HS-27A (cell line): ENCODE measurements around the gene NPPA.

Source experiments
- DNase-seq: peaks from one replicate; pipeline ENCODE4 v3.0.0-alpha.2; 2012; ENCODE audit warnings: low read depth, missing footprints

Gene NPPA

DNA sequence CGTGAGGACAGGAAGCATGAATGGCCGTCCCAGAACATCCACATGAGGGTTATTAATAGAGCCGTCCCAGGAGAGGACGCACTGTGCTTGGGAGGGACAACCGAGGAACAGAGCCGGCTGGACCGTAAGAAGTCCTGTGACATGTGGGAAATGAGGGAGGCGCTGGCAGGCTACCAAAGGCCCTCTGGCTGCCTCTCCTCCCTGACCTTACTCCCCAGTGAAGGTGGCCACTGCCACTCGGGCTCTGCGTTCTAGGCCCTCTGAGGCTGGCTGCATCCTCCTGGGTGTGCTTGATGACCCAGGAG is 26.6 kb upstream of the NPPA start:
- DNase-seq: no peak

DNA sequence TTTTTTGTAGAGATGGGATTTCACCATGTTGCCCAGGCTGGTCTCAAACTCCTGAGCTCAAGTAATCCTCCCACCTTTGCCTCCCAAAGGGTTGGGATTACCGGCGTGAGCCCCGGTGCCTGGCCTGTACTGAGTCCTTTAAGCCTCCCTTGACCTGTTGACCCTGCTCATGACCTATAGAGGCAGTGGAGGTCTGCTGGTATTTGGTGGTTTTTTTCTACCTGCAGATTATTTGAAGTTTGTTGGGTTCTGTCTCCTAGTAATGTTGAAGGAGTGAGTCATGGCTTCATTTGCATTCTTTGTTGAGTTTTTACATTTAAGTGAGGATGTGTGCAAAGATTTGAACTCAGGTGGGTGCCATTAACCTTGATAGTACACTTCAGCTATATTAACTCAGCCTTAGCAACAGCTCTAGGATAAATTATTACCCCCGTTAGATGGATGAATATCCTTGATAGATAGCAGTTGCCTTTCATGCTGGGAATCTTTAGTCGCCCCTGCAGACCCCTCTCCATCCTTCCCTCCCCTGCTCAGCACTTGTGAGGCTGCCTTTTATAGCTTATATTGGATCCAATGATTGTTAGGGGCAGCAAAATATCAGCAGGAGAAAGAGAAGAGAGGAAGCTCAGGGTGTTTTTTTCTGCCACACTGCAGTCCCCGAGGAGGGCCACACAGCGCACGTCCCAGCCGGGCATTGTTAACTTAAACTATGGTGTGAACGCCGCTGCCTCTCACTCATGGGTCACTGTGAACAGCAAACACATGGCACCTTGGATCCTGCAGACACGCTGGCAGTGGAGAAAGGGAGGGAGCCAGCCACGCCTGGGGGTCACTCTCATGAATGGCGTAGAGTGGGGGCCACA is 26.0 kb upstream of the NPPA start:
- DNase-seq: no peak

DNA sequence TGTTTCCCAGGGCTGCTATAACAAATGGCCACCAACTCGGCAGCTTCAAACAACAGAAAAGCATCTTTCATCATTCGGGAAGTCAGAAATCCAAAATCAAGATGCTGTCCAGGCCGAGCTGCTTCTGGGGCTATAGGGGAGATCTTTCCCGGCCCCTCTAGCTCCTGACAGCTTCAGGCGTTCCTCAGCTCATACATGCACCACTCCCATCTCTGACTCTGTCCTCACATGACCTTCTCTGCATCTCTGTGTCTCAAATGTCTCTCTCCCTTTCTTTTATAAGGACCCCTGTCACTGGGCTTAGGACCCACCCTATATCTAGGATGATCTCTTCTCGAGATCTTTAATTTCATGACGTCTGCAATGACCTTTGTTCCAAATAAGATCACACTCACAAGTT is 25.0 kb upstream of the NPPA start:
- DNase-seq: no peak

DNA sequence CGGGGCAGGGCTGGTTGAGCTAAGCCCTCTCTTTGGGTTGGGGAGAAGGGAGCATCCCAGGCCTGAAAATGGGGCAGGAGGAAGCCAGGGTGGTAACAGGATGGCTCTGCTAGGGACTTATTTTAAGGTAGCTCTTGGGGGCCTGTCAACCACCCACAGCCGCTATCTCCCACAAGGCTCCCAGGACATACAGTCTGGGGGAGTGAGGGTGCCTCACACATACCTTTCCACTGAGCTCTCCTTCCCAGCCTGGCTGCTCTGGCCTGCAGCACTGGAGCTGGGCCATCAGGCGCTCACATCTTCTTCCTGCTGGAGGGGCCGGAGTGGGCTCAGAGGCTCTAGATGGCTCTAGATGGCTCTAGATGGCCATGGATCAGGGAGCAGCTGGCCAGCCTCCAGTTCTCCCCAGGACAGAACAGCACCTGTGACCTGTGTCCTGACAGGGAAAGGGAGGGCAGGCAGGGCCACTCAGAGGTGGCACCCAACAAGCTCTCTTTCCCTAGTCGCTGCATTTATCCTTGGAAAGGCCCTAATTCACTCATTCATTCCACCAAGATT is 22.1 kb upstream of the NPPA start:
- no peak for DNase-seq

DNA sequence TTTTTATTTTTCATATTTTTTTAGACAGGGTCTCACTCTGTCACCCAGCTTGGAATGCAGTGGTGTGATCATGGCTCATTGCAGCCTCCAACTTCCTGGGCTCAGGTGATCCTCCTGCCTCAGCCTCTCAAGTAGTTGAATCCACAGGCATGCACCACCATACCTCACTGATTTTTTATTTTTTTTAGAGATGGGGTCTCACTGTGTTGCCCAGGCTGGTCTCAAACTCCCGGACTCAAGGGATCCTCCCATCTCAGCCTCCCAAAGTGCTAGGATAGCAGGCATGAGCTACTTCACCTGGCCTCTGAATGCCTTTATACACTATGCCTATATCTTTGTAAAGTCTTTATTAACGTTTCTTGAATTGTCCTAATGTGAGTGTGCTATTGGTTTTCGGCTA is 21.5 kb upstream of the NPPA start:
- DNase-seq: no peak

DNA sequence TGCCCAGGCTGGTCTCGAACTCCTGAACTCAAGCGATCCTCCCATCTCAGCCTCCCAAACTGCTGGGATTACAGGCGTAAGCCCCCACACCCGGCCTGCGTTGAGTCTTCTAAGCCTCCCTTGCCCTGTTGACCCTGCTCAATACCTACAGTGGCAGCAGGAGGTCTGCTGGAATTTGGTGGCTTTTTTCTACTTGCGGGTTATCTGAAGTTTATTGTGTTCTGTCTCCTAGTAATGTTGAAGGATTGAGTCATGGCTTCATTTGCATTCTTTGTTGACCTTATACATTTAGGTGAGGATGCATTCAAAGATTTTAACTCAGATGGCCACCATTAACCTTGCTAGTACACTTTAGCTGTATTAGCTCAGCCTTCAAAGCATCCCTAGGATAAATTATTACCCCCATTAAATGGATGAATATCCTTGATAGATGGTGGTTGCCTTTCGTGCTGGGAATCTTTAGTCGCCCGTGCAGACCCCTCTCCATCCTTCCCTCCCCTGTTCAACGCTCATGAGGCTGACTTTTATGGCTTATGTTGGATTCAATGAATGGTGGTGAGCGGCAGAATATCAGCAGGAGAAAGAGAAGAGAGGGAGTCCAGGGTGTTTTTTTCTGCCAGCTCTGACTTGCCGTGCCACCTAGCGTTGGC is 20.9 kb upstream of the NPPA start:
- DNase-seq: no peak

DNA sequence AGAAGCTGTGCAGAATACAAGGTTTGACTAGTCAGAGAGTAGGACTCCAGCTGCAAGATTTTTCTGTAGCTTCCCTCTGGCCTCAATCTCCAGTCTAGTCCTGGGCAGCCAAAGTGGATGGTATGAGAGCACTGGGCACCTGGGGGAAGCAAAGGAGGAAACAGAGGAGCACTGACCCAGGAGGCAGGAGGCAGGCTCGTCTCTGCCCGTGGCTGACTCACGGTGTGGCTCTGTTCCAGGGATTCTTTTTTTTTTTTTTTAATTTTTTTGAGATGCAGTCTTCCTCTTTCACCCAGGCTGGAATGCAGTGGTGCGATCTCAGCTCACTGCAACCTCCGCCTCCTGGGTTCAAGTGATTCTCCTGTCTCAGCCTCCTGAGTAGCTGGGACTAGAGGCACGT is 15.3 kb upstream of the NPPA start:
- DNase-seq: no peak

DNA sequence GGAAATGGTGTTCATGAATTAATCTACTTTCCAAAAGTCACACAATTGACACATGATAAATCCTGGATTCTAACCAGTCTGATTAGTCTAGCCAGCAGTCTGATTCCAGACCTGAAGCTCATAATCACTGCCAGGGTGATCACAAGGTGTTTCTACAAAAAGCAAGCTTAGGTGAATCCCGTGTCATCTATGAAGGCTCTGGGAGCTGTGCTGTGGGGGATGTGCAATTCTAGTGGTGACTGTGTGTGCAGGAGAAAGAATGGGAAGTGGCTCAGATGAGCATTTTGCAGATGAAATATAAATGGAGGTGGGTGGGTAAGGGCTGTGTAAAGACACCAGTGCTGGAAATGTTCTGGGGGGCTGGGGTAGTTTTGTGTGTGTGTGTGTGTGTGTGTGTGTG is 13.0 kb upstream of the NPPA start:
- no peak for DNase-seq

DNA sequence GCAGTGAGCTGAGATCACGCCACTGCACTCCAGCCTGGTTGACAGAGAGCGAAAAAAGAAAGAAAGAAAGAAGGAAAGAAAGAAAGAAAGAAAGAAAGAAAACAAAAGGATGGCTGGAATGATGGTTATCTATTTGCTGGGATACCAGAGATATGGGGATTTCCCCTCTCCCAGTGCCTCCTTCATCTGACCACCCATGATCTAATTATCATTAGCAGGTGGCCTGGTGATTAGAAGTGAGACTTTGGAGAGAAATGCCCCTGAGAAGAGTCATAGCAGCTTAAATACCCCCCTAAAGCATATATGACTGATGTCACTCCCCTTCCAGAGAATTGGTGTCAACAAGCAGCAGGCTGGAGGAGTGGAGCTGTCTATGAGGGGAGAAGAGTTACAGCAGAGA is 12.5 kb upstream of the NPPA start:
- DNase-seq: no peak

DNA sequence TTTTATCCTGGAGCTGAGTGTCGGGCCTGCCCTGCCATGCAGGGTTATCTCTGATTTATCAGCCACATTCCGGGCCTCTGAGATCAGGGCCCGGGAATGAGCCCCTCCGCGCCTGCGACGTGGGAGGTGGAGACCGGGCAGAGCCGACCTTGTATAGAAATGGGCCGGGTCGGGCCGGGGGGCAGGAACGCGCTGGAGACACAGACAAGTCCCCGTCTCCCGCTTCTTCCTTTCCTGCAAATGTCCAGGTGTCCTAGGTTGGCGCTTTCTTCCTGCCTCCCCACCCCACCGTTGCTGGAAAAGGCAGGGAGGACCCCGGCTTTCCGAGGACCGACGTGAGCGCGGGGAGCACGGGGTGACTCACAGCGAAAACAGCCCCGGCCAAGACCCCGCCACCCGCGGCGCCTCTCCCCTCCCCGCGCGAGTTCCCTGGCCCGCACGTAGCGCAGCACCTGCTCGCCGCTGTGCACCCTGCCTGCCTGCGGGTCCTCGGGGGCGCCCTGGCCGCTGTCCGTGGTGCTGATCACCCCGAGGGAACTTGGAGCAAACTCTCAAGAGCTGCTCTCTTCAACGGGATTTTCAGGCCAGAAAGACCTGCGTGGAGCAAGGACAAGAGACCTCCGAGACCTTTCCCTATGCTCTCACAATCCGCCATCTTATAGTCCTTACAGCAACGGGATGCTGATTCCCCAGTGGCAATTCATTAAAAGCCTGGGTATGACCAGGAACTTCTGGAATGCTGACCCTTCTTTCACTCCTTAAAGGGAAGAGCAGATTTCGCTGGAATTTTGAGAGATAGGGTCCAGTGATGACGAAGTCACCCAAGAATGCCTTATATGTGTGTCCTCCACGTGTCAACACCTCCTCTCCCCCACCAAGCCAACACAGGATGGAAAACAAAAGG is 11.6 kb upstream of the NPPA start:
- DNase-seq: no peak

DNA sequence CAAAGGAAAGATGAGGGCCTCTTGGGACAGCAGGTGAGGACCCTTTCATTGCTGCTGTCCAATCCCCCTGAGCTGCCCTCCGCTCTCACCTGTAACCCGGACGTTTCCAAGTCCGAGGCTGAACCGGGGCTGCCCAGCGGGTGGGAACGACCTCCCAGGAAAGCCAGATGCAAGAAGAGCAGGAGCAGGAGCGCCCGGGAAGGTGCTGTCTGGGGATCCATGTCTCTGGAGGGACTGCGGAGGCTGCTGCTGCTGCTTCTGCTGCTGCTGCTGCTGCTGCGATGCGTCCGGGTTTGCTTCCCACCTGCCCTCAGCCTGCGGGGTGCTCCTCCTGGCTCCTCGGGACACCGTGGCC is 11.0 kb upstream of the NPPA start, which contains the start of gene NPPB:
Gene NPPB, minus strand, starts transcription at position 333 of the 355 bp plus-strand sequence. Its CDS starts 112 bp downstream, at position 221.
- no peak for DNase-seq

DNA sequence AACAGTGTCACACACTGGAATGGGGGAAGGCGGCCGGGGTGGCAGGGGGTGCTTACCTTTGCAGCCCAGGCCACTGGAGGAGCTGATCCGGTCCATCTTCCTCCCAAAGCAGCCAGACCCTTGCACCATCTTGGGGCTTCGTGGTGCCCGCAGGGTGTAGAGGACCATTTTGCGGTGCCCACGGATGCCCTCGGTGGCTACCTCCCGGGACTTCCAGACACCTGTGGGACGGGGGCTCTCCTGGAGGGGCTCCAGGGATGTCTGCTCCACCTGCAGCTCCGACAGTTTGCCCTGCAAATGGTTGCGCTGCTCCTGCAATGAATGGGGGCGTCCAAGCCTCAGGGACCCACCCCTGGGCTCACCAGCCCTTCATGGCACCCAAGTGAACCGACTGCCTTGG is 10.6 kb upstream of the NPPA start:
- no peak for DNase-seq

DNA sequence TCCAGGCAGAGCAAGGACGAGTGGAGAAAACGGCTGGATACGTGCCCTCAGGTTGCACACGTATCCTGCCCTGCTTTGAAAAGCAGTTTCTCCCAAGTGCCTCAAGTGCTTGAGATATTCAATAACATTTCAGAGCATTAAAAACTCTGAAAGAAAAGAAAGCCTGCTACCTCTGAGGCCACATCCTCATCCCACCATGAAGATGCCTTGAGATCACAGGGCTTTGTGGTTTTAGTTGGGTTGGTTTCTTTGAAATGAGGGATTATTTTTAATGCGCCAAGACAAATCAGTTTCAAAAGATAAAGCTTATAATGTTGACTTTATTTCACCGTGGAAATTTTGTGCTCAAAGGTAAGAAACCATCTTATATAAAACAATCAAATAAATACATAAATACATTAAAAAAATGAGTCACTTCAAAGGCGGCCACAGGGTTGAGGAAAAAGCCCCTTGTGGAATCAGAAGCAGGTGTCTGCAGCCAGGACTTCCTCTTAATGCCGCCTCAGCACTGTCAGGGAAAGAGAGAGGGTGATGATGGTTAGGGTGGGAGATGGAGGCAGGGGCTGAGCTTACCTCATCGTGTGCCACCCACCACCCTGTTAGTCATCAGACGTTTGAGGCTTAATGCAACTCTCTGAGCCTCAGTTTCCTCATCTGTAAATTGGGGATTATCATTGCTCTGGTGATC is 9.7 kb upstream of the NPPA start:
- DNase-seq: no peak

DNA sequence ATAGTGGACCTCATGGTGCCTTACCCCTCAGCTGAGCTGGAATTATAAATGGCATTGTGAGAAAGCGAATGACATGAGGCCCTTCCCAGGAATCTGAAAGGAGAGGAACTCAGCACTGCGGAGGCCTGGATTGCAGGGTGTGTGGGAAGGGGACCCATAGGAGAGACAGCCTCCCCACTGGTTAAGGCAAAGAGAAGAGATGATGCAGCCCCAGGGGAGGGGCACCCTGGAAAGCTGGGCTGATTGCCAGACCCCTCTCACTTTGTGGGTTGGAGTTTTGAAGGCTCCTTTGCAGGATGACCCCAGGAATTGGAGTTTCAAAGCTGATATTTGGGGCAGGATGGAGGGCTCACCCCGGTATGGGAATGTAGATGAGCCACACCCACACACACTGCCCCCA is 9.1 kb upstream of the NPPA start:
- DNase-seq: no peak

DNA sequence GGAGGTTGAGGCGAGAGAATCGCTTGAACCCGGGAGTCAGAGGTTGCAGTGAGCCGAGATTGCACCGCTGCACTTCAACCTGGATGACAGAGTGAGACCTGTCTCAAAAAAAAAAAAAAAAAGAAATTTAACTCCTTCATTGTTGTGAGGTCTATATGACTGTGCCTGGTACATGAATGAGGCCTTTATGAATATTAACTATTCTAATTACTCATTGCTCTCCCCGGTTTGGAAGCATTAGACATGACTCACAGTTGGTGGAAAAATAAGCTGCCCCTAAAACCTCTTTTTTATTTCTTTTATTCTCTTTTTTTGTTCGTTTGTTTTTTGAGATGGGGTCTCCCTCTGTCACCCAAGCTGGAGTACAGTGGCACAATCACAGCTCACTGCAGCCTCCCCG is 7.8 kb upstream of the NPPA start:
- DNase-seq: no peak

DNA sequence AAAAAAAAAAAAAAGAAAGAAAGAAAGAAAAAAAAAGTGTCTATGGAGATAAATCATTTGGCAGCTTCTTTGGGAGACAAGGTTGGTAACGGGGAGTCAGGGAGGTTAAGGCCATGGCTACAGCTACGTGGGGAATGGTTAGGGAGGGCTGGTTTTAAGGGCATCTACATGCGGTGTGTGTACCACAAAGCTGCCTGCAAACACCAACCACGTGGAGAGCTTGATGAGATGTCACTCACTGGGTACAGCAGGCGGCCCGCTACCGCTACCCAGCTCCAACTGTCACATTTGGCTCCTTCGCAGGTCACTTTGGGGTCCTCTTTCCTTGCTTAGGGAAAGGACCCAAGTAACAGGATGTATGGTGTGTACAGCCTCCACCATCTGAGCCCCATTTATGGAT is 6.9 kb upstream of the NPPA start:
- no peak for DNase-seq

DNA sequence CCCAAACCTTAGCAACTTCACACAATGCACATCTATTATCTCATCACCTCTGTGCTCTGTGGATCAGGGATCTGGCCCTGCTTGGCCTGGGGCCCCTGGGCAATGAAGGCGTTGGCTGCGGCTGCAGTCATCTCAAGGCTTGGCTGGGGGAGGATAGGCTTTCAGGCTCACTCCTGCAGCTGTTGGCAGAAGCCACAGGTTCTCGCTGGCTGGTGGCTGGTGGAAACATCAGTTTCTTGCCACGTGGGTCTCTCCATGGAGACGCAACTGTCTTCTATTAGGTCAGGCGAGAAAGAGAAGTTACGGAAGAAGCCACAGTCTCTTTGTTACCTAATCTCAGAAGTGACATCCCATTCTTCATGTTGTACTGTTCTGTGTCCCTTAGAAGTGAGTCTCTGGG is 3.6 kb upstream of the NPPA start:
- DNase-seq: no peak

DNA sequence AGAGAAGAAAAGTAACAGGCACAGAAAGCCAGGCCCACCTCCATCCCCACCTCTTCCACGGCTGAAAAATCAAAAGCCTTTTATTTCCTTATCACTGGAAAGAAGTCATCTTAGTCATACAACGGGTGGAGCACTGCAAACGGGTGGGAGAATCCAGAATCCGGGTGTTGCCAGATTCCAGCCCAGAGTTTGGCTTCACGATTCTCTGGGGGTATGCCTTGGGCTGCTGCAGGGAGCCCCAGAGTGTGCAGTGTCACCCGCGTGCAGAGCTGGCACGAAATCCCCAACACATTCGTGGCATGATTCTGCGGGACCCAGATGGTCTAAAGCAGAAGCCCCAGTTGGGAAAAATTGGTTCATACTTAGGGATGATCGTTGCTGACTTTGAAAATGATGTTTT is 2.6 kb upstream of the NPPA start:
- no peak for DNase-seq

DNA sequence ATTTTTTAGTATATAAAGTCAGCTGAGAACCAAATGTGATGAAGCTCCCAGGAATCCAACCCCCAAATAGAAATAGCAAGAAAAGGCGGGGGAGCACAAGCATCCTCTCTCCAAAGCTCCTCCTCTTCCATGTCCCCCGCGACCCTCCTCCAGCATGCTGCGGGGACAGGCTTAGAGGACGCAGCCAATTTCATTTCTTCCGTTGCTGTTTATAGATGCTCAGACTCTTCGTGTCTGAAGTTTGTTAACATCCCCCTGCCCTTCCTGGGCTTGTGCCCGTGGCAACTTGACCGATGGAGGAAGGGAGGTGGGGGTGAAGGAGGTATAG is 754 bp upstream of the NPPA start:
- no peak for DNase-seq

DNA sequence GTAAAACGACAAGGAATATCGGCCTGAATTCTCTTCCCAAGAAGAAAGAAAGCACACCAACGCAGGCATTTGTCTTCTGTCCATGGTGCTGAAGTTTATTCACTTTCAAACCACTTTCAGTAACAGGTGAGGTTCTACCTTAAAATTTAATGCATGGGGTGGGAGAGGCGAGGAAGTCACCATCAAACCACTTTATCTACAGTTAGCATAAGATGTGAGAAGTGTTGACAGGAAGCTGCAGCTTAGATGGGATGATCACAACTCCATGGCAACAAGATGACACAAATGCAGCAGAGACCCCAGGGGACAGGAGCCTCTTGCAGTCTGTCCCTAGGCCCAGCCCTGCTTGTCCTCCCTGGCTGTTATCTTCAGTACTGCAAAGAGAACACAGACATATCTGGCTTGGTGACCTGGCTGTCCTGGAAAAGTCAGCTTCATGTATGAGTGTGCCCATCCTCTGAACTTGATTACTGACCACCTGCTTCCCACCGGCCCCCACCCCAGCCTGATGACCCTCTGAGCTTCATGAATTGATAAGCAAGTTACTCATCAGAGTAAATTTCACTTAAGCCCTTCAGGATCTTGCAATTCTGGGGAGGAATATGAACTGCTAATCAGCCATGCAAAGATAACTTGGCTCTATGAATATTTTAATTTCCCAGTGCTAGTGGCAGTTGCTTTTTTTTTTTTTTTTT is 1.8 kb downstream of the NPPA start:
- DNase-seq: no peak

DNA sequence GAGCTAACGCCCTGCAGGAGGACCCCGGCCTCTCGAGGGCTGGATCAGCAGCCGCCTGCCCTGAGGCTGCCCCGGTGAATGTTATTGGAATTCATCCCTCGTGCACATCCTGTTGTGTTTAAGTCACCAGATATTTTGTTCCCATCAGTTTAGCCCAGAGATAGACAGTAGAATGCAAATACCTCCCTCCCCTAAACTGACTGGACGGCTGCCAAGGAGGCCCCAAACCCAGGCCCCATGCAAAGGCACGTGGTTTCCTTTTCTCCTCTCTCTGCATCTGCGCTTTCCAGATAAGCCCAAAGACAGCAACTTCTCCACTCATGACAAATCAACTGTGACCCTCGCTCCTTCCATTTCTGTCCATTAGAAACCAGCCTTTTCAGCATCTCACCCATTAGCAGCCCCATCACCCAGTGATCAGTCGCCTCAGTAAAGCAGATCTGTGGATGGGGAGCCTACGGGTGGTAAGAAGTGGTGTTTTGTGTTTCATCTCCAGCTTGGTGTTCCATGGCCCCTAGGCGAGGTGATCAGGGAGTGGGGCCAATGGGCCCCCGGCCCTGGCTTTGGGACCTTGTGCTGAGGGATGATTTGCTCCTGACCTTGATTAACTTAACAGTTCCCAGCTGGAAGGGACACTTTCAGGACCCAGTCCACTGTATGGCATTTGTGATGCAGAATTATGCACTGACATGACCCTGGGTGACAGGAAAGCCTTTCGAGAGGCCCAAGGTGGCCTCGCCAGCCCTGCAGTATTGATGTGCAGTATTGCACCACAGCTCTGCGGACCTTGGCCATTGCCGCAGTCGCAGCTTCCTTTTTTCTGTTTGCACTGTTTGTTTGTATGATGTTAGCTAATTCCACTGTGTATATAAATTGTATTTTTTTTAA is 5.2 kb downstream of the NPPA start:
- no peak for DNase-seq
